Measurements from ENCODE around the gene INPP5K. TPM values are rescaled to one million over a fixed set of nuclear protein-coding genes. Genes with fewer than 3 reads are reported as not detected.
"Not testable (repeated sequence)": the region's sequence is repeated elsewhere in the genome, so short reads cannot be mapped to it uniquely, and the experiment has no call there.

The INPP5K gene
- total and polyA plus RNA-seq, 2 donors (not counting 1 experiment from before 2014, with no cell fraction given), result 53.8 to 77.9 TPM

DNA sequence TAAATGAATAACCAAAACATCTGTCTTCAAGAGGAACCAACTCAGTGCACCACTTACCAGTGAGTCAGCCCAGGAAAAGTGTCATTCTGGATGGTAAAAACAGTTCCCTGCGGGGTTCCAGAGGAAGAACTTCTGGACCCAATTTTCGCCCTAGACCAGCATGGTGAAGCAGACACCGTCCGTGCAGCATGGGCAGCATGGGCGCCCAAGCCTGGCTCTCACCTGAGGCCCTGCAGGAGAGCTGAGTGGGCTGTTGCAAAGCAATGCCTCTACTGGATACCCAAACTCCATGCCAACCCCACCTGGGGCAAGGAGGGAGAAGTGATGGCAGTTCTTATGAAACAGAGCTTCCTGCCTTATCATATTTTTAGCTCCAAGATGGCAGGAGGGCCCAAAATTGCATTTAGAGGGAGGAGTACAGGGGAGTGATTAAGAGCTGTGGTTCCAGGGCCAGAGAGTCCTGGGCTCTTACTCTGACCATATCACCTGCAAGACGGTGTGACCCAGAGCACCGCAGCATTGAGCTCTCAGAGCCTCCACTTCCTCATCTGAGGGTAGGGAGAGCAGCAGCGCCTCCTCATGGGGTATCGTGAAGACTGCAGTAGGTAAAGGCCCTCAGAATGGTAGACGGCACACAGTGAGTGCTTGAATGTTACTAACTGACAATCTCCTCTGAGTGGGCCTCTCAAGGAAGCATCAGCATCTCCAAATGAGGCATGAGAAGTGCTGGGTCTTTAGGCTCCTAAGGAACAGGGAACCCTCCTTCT lies 16.6 kb upstream of the INPP5K start:
- H3K27me3 ChIP-seq (replicated peaks in 1 of 4; ENCODE audit: control extremely low read depth in 1 of 4, control insufficient read depth in 3 of 4, insufficient read depth in 4 of 4, low read length in 3 of 4), result no peaks in the 10 kb centered on the region
- POLR2A ChIA-PET, result interaction anchor here (1.3 kb wide), 1 partner anchor 96 kb away, joined by 4 read pairs; the partner anchor contains the start of gene SLC43A2
- WGBS (ENCODE audit: insufficient coverage), result 92% methylated on average over 8 of the region's 10 CpGs
- no peaks in the 10 kb centered on the region for H3K9me3 Mint-ChIP-seq (ENCODE audit: insufficient read depth)
- CTCF ChIA-PET, result interaction anchor here (0.8 to 3.2 kb wide), 19 partner anchors 17 to 331 kb away, joined by 3 to 41 read pairs (median 4); partner anchors contain the start of gene INPP5K
- H3K27me3 Mint-ChIP-seq, result no peaks in the 10 kb centered on the region
- TF ChIP-seq EZH2 (IDR thresholded peaks at IDR 0.05; ENCODE audit: borderline replicate concordance, insufficient read depth, low read depth, low read length, poor library complexity, severe bottlenecking), result no peak
- TF ChIP-seq, protein P1, sequence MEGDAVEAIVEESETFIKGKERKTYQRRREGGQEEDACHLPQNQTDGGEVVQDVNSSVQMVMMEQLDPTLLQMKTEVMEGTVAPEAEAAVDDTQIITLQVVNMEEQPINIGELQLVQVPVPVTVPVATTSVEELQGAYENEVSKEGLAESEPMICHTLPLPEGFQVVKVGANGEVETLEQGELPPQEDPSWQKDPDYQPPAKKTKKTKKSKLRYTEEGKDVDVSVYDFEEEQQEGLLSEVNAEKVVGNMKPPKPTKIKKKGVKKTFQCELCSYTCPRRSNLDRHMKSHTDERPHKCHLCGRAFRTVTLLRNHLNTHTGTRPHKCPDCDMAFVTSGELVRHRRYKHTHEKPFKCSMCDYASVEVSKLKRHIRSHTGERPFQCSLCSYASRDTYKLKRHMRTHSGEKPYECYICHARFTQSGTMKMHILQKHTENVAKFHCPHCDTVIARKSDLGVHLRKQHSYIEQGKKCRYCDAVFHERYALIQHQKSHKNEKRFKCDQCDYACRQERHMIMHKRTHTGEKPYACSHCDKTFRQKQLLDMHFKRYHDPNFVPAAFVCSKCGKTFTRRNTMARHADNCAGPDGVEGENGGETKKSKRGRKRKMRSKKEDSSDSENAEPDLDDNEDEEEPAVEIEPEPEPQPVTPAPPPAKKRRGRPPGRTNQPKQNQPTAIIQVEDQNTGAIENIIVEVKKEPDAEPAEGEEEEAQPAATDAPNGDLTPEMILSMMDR (IDR thresholded peaks at IDR 0.05), result peak; percentile 72
- H3K9me3 ChIP-seq (ENCODE audit: control extremely low read depth in 1 of 3, control insufficient read depth in 2 of 3, insufficient read depth in 1 of 3, low read length in 2 of 3), result no peaks in the 10 kb centered on the region
- H3K79me2 ChIP-seq (ENCODE audit: control insufficient read depth, insufficient read depth, low read length), result no peaks in the 10 kb centered on the region
- no peaks in the 10 kb centered on the region for H4K20me1 ChIP-seq (ENCODE audit: control insufficient read depth, insufficient read depth, low read length, poor library complexity, severe bottlenecking)
- intact Hi-C loops (cut with micrococcal nuclease), result loop anchor here (1.0 kb wide), 1 partner anchor 168 kb away; no protein-coding TSS in a partner anchor
- H3K27ac ChIP-seq (ENCODE audit: low read length in 2 of 2), result no peak overlapping the region
- no peak overlapping the region for H2AFZ ChIP-seq (ENCODE audit: insufficient read depth, low read depth, low read length, poor library complexity, severe bottlenecking)
- H3K4me3 Mint-ChIP-seq, result no peak overlapping the region
- no peak overlapping the region for H3K27ac Mint-ChIP-seq
- peaks cover 0 to 52% of the 10 kb centered on the region in 2 experiments for H3K36me3 ChIP-seq (replicated peaks in 1 of 2; ENCODE audit: control extremely low read depth in 1 of 2, control insufficient read depth in 1 of 2, extremely low read depth in 1 of 2, insufficient read depth in 2 of 2, low read length in 1 of 2)
- peak; percentile 93 for ATAC-seq (ENCODE audit: low read depth)
- H3K4me1 ChIP-seq (ENCODE audit: control insufficient read depth in 2 of 2, insufficient read depth in 2 of 2, low read length in 2 of 2), result peaks cover 0 to 5% of the 10 kb centered on the region in 2 donors
- H3K4me1 Mint-ChIP-seq, result peaks cover 6% of the 10 kb centered on the region
- H3K9ac ChIP-seq (ENCODE audit: low read length), result no peak overlapping the region
- no peak overlapping the region for H3K4me3 ChIP-seq (ENCODE audit: control extremely low read depth in 1 of 5, extremely low read depth in 1 of 5, insufficient read depth in 1 of 5, low read depth in 2 of 5, low read length in 4 of 5)
- peak; percentile 74 for DNase-seq
- H3K4me2 ChIP-seq (replicated peaks; ENCODE audit: low read depth, low read length, poor library complexity, severe bottlenecking), result no peak overlapping the region

DNA sequence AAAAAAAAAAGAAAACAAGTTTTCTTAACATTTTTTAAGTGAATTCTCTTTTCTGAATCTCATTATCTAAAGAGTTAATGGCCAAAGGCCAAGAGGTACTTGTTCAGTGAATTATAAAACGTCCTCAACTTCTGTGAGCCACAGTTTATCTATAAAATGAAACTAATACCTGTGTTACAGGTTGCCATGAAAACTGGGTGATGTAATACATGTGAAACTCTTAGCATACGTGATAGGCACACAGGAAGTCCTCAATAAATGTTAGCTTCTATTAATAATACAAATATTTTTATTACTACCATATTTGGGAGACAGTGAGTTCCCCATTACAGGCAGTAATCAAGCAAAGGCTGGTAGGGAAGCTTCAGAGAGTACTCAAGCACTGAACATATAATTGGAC lies 13.5 kb upstream of the INPP5K start:
- no peak overlapping the region for H3K4me2 ChIP-seq (replicated peaks; ENCODE audit: low read depth, low read length, poor library complexity, severe bottlenecking)
- Mint-ChIP-seq H3K27me3 (no peaks in the 10 kb centered on the region), H3K27ac (no peak overlapping the region), H3K9me3 (ENCODE audit: insufficient read depth) (no peaks in the 10 kb centered on the region), H3K4me1 (peaks cover 6% of the 10 kb centered on the region), H3K4me3 (no peak overlapping the region)
- POLR2A ChIA-PET, result no interaction called here
- no peak for ATAC-seq (ENCODE audit: low read depth)
- no peak overlapping the region for H3K9ac ChIP-seq (ENCODE audit: low read length)
- no peak overlapping the region for H2AFZ ChIP-seq (ENCODE audit: insufficient read depth, low read depth, low read length, poor library complexity, severe bottlenecking)
- H3K27ac ChIP-seq (ENCODE audit: low read length in 2 of 2), result no peak overlapping the region
- CTCF ChIA-PET, result interaction anchor here (3.9 kb wide), 1 partner anchor 164 kb away, joined by 13 read pairs; no protein-coding TSS in a partner anchor
- intact Hi-C loops (cut with micrococcal nuclease), result no loop called here
- peaks cover 0 to 5% of the 10 kb centered on the region in 2 donors for H3K4me1 ChIP-seq (ENCODE audit: control insufficient read depth in 2 of 2, insufficient read depth in 2 of 2, low read length in 2 of 2)
- WGBS (ENCODE audit: insufficient coverage), result no CpG with 5 or more reads among the region's 2 CpGs
- TF ChIP-seq EZH2 (IDR thresholded peaks at IDR 0.05; ENCODE audit: borderline replicate concordance, insufficient read depth, low read depth, low read length, poor library complexity, severe bottlenecking), result no peak
- TF ChIP-seq, protein P1 (IDR thresholded peaks at IDR 0.05), result no peak
- H3K36me3 ChIP-seq (replicated peaks in 1 of 2; ENCODE audit: control extremely low read depth in 1 of 2, control insufficient read depth in 1 of 2, extremely low read depth in 1 of 2, insufficient read depth in 2 of 2, low read length in 1 of 2), result peaks cover 0 to 51% of the 10 kb centered on the region in 2 experiments
- no peaks in the 10 kb centered on the region for H3K27me3 ChIP-seq (replicated peaks in 1 of 4; ENCODE audit: control extremely low read depth in 1 of 4, control insufficient read depth in 3 of 4, insufficient read depth in 4 of 4, low read length in 3 of 4)
- no peak for DNase-seq
- H3K9me3 ChIP-seq (ENCODE audit: control extremely low read depth in 1 of 3, control insufficient read depth in 2 of 3, insufficient read depth in 1 of 3, low read length in 2 of 3), result no peaks in the 10 kb centered on the region
- no peaks in the 10 kb centered on the region for H4K20me1 ChIP-seq (ENCODE audit: control insufficient read depth, insufficient read depth, low read length, poor library complexity, severe bottlenecking)
- H3K4me3 ChIP-seq (ENCODE audit: control extremely low read depth in 1 of 5, extremely low read depth in 1 of 5, insufficient read depth in 1 of 5, low read depth in 2 of 5, low read length in 4 of 5), result no peak overlapping the region
- H3K79me2 ChIP-seq (ENCODE audit: control insufficient read depth, insufficient read depth, low read length), result no peaks in the 10 kb centered on the region

DNA sequence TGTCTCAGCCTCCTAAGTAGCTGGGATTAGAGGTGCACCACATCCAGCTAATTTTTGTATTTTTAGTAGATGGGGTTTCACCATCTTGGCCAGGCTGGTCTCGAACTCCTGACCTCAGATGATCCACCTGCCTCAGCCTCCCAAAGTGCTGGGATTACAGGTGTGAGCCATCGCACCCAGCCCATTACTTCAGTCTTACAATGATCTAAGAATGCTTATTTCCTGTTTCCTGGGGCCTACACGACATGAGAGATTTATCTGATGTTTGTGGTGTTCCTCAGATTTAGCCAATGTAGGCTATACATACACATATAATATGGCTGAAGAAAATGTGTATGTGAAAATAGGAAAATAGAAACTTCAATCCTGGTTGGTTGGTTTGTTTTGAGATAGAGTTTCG lies 10.5 kb upstream of the INPP5K start:
- ATAC-seq (ENCODE audit: low read depth); H3K4me3 ChIP-seq (ENCODE audit: control extremely low read depth in 1 of 5, extremely low read depth in 1 of 5, insufficient read depth in 1 of 5, low read depth in 2 of 5, low read length in 4 of 5); POLR2A ChIA-PET; H3K27me3 ChIP-seq (replicated peaks in 1 of 4; ENCODE audit: control extremely low read depth in 1 of 4, control insufficient read depth in 3 of 4, insufficient read depth in 4 of 4, low read length in 3 of 4); H3K9me3 Mint-ChIP-seq (ENCODE audit: insufficient read depth); H3K27ac ChIP-seq (ENCODE audit: low read length in 2 of 2); intact Hi-C loops (cut with micrococcal nuclease); DNase-seq; H3K4me1 Mint-ChIP-seq; H2AFZ ChIP-seq (ENCODE audit: insufficient read depth, low read depth, low read length, poor library complexity, severe bottlenecking); H3K9ac ChIP-seq (ENCODE audit: low read length); H3K79me2 ChIP-seq (ENCODE audit: control insufficient read depth, insufficient read depth, low read length); H3K4me3 Mint-ChIP-seq; H3K27ac Mint-ChIP-seq; H3K9me3 ChIP-seq (ENCODE audit: control extremely low read depth in 1 of 3, control insufficient read depth in 2 of 3, insufficient read depth in 1 of 3, low read length in 2 of 3); H3K4me2 ChIP-seq (replicated peaks; ENCODE audit: low read depth, low read length, poor library complexity, severe bottlenecking); H3K4me1 ChIP-seq (ENCODE audit: control insufficient read depth in 2 of 2, insufficient read depth in 2 of 2, low read length in 2 of 2); H4K20me1 ChIP-seq (ENCODE audit: control insufficient read depth, insufficient read depth, low read length, poor library complexity, severe bottlenecking); H3K27me3 Mint-ChIP-seq: not testable (repeated sequence)
- WGBS (ENCODE audit: insufficient coverage), result 100% methylated on average over 1 of the region's 4 CpGs
- CTCF ChIA-PET, result interaction anchor here (1.0 to 1.2 kb wide), 2 partner anchors 10 to 151 kb away, joined by 3 read pairs; partner anchors contain the start of gene INPP5K
- peaks cover 0 to 33% of the 10 kb centered on the region in 2 experiments for H3K36me3 ChIP-seq (replicated peaks in 1 of 2; ENCODE audit: control extremely low read depth in 1 of 2, control insufficient read depth in 1 of 2, extremely low read depth in 1 of 2, insufficient read depth in 2 of 2, low read length in 1 of 2)

Data from B cell (primary cell).